Measurements from ENCODE around the gene IRX4. TPM values are rescaled to one million over a fixed set of nuclear protein-coding genes. Genes with fewer than 3 reads are reported as not detected.

IRX4 gene
- total and polyA plus RNA-seq, 2 experiments from 2014 or later = 0.82 to 1.7 TPM

DNA sequence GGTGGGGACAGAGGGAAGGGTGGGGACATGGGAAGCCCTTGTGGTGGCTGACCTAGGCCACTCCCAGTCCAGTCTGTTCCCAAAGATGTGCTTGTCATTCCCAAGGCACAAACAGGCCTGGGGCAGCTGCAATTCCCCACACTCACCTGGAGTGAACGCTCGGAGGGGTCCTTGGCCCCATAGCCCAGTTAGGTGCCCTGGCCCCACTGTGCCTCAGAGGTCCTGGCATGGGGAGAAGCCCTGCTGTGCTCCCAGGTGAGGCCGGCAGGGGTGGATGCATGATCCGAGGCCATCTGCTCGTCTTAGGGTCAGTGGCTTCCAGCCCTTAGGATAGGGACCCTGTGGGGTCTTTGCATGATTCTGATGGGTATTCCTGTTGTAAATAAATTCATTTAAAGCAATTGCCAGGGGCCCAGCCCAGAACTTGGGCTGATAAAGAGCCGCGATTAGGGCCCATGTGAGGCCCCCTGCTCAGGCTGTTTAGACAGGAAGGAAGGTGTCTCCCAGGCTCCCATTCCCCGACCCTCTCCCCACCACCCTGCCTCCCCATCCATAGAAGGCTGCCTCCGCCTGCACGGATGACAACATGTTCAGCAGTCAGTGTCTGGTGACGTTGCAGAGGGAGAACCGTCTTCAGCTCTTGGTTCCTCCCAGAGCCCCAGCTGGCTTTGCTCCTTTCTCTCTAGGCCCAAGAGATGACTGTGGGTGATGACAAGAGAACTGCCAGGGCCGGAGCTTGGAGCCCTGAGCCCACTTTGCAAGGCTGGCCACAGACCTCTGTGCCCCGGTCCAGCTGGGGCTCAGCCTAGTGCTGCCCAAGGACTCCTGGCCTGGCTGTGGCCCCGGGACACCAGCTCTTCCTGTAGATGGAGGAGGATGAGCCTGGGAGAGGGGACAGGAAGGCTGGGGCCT is 28.4 kb upstream of the IRX4 start (continued):
- TF ChIP-seq, protein P1, sequence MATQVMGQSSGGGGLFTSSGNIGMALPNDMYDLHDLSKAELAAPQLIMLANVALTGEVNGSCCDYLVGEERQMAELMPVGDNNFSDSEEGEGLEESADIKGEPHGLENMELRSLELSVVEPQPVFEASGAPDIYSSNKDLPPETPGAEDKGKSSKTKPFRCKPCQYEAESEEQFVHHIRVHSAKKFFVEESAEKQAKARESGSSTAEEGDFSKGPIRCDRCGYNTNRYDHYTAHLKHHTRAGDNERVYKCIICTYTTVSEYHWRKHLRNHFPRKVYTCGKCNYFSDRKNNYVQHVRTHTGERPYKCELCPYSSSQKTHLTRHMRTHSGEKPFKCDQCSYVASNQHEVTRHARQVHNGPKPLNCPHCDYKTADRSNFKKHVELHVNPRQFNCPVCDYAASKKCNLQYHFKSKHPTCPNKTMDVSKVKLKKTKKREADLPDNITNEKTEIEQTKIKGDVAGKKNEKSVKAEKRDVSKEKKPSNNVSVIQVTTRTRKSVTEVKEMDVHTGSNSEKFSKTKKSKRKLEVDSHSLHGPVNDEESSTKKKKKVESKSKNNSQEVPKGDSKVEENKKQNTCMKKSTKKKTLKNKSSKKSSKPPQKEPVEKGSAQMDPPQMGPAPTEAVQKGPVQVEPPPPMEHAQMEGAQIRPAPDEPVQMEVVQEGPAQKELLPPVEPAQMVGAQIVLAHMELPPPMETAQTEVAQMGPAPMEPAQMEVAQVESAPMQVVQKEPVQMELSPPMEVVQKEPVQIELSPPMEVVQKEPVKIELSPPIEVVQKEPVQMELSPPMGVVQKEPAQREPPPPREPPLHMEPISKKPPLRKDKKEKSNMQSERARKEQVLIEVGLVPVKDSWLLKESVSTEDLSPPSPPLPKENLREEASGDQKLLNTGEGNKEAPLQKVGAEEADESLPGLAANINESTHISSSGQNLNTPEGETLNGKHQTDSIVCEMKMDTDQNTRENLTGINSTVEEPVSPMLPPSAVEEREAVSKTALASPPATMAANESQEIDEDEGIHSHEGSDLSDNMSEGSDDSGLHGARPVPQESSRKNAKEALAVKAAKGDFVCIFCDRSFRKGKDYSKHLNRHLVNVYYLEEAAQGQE (IDR thresholded peaks at IDR 0.05; ENCODE audit: unreplicated experiment) = no peak

DNA sequence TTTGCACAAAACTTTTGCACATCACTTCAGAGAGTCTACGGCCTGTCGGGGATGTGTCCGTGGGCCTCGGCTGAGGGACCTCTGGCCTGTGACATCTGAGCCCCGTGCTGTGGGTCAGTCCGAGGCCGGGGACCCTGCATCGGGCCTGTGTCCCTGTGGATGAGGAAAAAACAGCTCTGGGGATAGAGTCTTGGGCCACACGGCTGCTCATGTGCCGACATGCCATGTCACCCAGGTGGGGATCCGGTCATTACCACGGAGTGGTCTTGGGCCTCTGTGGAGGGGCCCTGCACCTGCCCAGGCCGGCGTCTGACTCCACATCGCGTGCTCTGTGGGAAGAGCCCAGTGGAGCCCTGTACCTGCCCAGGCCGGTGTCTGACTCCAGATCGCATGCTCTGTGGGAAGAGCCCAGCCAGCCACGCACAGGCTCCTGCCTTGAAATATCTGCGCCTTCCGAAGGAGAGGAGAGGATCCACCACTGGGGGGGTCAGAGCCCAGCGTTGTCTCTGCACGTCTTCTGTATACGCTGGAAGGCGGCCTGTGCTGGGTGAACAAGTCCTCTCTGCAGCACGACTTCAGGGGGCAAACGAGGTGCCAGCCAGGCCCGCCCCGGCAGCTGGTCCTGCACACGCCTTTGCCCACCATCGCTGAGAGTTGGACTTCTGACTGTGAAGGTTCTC is 27.5 kb upstream of the IRX4 start:
- Histone ChIP-seq H3K4me3 (no peak overlapping the region), H3K27ac (ENCODE audit: low read depth) (no peak overlapping the region), H3K36me3 (ENCODE audit: insufficient read depth) (no peaks in the 10 kb centered on the region), H3K79me2 (replicated peaks; ENCODE audit: insufficient read depth) (no peaks in the 10 kb centered on the region), H4K20me1 (replicated peaks; ENCODE audit: insufficient read depth) (no peaks in the 10 kb centered on the region), H3K27me3 (ENCODE audit: insufficient read depth) (no peaks in the 10 kb centered on the region), H3F3A (replicated peaks; ENCODE audit: low read depth) (no peaks in the 10 kb centered on the region), H2AFZ (no peak overlapping the region), H3K4me2 (no peak overlapping the region), H3K9me2 (ENCODE audit: insufficient read depth) (no peaks in the 10 kb centered on the region), H3K4me1 (ENCODE audit: insufficient read depth) (no peaks in the 10 kb centered on the region)
- H3K4me1 Mint-ChIP-seq = no peaks in the 10 kb centered on the region; the same call in 2 of the 3 replicates
- H3K9me3 Mint-ChIP-seq = peaks cover 7% of the 10 kb centered on the region
- peaks cover 2% of the 10 kb centered on the region for H3K27me3 Mint-ChIP-seq (ENCODE audit: insufficient read depth, low read depth, poor library complexity)
- no peak for DNase-seq (ENCODE audit: low spot score)
- TF ChIP-seq POLR2AphosphoS5 (IDR thresholded peaks at IDR 0.05; ENCODE audit: low read depth) (no peak), CREB1 (CRISPR knock-in tag; IDR thresholded peaks at IDR 0.05; ENCODE audit: low read depth) (no peak), EZH2 (IDR thresholded peaks at IDR 0.05; ENCODE audit: low read depth, unreplicated experiment) (no peak), ZNF331 (CRISPR knock-in tag; IDR thresholded peaks at IDR 0.05; ENCODE audit: low read depth) (no peak), JUNB (IDR thresholded peaks at IDR 0.05; ENCODE audit: unreplicated experiment) (no peak), NANOG (IDR thresholded peaks at IDR 0.05; ENCODE audit: borderline replicate concordance) (no peak), ZNF114 (CRISPR knock-in tag; IDR thresholded peaks at IDR 0.05) (no peak)
- TF ChIP-seq, protein P2, sequence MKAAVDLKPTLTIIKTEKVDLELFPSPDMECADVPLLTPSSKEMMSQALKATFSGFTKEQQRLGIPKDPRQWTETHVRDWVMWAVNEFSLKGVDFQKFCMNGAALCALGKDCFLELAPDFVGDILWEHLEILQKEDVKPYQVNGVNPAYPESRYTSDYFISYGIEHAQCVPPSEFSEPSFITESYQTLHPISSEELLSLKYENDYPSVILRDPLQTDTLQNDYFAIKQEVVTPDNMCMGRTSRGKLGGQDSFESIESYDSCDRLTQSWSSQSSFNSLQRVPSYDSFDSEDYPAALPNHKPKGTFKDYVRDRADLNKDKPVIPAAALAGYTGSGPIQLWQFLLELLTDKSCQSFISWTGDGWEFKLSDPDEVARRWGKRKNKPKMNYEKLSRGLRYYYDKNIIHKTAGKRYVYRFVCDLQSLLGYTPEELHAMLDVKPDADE (IDR thresholded peaks at IDR 0.05) = no peak
- ATAC-seq = no peak
- H3K4me3 Mint-ChIP-seq = no peak overlapping the region
- H3K36me3 Mint-ChIP-seq (ENCODE audit: low read depth) = no peaks in the 10 kb centered on the region
- H3K27ac Mint-ChIP-seq = no peak overlapping the region

Measured in GM23338 (cell line).